Measurements from ENCODE around the gene SLC9A3. TPM values are rescaled to one million over a fixed set of nuclear protein-coding genes. Genes with fewer than 3 reads are reported as not detected.
"Not testable (repeated sequence)": the region's sequence is repeated elsewhere in the genome, so short reads cannot be mapped to it uniquely, and the experiment has no call there.

The SLC9A3 gene
- polyA plus RNA-seq (ENCODE audit: insufficient read length) = 2.8 TPM

GRCh38 chr5:524234-524972 is at the start of gene SLC9A3:
SLC9A3 (minus strand) TSS chr5:524449.
- DNase-seq = no peak

GRCh38 chr5:573976-574375 is 49.7 kb upstream of the SLC9A3 start:
- DNase-seq = no peak

GRCh38 chr5:573206-573605 is 49.0 kb upstream of the SLC9A3 start:
- DNase-seq = no peak

GRCh38 chr5:572398-573019 is 48.3 kb upstream of the SLC9A3 start:
- no peak for DNase-seq

GRCh38 chr5:571791-572190 is 47.5 kb upstream of the SLC9A3 start:
- no peak for DNase-seq

- no peak for DNase-seq
Observed at GRCh38 chr5:570886-571285, 46.6 kb upstream of the SLC9A3 start.

- no peak for DNase-seq
Observed at GRCh38 chr5:570446-570845, 46.2 kb upstream of the SLC9A3 start.

- DNase-seq = no peak
Observed at GRCh38 chr5:569868-570361, 45.7 kb upstream of the SLC9A3 start.

GRCh38 chr5:569358-569867 is 45.2 kb upstream of the SLC9A3 start:
- no peak for DNase-seq

- no peak for DNase-seq
Observed at GRCh38 chr5:568809-569208, 44.6 kb upstream of the SLC9A3 start.

- DNase-seq = no peak
Observed at GRCh38 chr5:568061-568781, 44.0 kb upstream of the SLC9A3 start.

GRCh38 chr5:567664-568060 is 43.4 kb upstream of the SLC9A3 start:
- DNase-seq = no peak

GRCh38 chr5:566636-567309 is 42.5 kb upstream of the SLC9A3 start:
- DNase-seq = no peak

- DNase-seq = no peak
Observed at GRCh38 chr5:565782-566440, 41.7 kb upstream of the SLC9A3 start.

- DNase-seq = no peak
Observed at GRCh38 chr5:561408-561807, 37.2 kb upstream of the SLC9A3 start.

- DNase-seq = no peak
Observed at GRCh38 chr5:560792-561166, 36.5 kb upstream of the SLC9A3 start.

- DNase-seq = no peak
Observed at GRCh38 chr5:558871-559503, 34.7 kb upstream of the SLC9A3 start.

- DNase-seq = no peak
Observed at GRCh38 chr5:558326-558725, 34.1 kb upstream of the SLC9A3 start.

GRCh38 chr5:557917-558316 is 33.7 kb upstream of the SLC9A3 start:
- not testable (repeated sequence) for DNase-seq

- DNase-seq = no peak
Observed at GRCh38 chr5:556909-557441, 32.7 kb upstream of the SLC9A3 start.

GRCh38 chr5:555058-555623 is 30.9 kb upstream of the SLC9A3 start:
- DNase-seq = no peak

Data from hindlimb muscle (tissue), 1 donor.